ENCODE results near the gene NARS2.
"Not testable (repeated sequence)": the region's sequence is repeated elsewhere in the genome, so short reads cannot be mapped to it uniquely, and the experiment has no call there.

The NARS2 gene, protein sequence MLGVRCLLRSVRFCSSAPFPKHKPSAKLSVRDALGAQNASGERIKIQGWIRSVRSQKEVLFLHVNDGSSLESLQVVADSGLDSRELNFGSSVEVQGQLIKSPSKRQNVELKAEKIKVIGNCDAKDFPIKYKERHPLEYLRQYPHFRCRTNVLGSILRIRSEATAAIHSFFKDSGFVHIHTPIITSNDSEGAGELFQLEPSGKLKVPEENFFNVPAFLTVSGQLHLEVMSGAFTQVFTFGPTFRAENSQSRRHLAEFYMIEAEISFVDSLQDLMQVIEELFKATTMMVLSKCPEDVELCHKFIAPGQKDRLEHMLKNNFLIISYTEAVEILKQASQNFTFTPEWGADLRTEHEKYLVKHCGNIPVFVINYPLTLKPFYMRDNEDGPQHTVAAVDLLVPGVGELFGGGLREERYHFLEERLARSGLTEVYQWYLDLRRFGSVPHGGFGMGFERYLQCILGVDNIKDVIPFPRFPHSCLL

GRCh38 chr11:78574386-78575381 is at the start of gene NARS2:
TSS of gene NARS2 (minus strand) at chr11:78574864. CDS start at chr11:78574488, 376 bp downstream.
- DNase-seq (ENCODE audit: low read depth in 2 of 3, low spot score in 1 of 3), result peak; percentile 96 to 98 (median 97)

GRCh38 chr11:78622666-78623065 is 48.0 kb upstream of the NARS2 start:
- DNase-seq (ENCODE audit: low read depth in 2 of 3, low spot score in 1 of 3), result no peak

GRCh38 chr11:78620159-78620558 is 45.5 kb upstream of the NARS2 start:
- no peak for DNase-seq (ENCODE audit: low read depth in 2 of 3, low spot score in 1 of 3)

DNA sequence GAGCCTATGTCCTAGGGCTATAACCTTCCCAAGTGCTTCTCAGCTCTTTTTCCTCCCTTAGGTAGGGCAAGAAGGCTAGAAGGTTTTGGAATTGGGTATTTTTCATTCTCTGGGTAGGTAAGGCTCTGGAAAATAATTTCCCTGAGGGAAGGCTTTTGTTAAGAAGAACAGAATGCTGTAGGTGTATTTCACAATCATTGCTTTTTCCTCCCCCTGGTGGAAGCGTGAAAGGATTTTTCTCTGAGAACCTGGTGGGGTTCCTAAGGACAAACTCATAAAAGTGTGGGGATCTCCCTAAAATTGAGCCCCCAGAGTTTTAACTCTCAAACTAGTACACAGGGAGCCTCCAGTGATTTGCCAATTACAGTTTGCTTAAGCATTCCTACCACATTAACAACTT is 41.1 kb upstream of the NARS2 start:
- DNase-seq (ENCODE audit: low read depth in 2 of 3, low spot score in 1 of 3), result no peak

DNA sequence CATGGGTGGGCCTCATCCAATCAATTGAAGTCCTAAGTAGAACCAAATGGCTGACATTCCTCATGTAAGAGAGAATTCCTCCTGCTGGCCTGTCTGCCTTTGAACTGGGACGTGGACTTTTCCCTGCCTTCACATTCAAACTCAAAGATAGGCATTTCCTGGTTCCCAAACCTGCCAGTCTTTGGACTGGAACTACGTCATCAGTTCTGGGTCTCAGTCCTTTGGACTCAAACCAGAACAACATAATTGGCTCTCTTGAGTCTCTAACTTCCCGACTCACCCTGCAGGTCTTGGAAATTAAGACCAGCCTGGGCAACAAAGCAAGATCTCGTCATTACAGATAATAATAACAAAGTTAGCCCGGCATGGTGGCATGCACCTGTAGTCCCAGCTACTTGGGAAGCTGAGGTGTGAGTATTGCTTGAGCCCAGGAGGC is 38.7 kb upstream of the NARS2 start:
- no peak for DNase-seq (ENCODE audit: low read depth in 2 of 3, low spot score in 1 of 3)

DNA sequence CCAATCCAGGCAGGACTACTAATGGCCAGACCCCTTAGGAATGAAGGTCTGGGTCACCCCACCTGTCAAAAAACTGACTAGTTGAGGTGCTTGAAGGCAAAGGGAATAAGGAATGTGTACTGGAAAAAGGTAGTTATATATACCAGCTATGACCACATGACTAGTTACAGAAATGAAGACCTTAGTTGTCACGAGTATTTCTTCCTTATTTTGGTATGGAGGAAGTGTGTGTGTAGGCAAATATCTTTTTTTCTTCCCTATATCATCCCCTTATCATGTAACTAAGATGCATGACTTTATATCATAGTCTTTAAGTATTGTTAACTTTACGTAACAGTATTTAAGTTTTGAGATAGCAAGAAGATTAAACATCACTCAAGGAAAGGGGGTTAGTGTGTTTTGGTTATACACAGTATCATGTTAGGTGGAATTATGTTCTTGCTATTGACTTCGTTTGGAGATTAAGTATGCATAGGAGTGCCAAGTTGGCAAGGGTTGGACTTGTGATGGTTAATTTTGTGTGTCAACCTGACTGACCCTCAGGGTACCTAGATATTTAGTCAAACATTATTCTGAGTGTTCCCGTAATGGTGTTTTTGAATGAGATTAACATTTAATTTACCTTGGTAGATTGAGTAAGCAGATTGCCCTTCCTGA is 38.2 kb upstream of the NARS2 start:
- no peak for DNase-seq (ENCODE audit: low read depth in 2 of 3, low spot score in 1 of 3)

DNA sequence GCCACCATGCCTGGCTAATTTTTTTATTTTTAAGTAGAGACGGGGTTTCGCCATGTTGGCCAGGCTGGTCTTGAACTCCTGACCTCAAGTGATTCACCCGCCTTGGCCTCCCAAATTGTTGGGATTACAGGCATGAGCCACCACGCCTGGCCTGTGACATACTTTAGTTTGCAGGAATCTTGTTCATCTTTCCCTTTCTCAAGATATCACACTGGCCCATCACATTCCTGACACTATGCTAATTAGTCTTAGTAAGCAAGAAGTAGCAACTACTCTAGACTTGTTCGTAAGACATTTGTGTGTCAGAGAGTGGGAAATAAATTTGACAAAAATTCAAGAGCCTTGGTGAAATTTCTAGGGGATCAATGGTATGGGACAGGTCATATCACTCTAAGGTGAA is 34.7 kb upstream of the NARS2 start:
- DNase-seq (ENCODE audit: low read depth in 2 of 3, low spot score in 1 of 3), result not testable (repeated sequence)

DNA sequence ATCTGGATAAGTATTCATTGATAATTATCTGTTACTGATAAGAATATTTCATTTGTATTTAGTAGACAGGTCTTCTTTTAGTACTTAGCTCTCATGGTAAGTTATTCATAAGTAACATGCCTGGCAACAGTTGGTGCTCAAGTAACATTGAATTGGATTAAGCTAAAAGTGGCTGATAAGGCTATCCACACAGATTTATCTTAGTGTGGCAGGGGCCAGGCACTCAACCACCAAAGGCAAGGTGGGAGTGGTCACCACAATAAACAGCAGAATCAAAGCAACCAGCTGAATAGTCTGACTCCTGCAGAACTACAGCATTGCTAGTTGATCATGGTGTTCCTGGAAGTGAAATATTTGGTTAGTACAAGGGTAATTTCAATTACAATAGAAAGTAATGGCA is 33.0 kb upstream of the NARS2 start:
- DNase-seq (ENCODE audit: low read depth in 2 of 3, low spot score in 1 of 3), result no peak

GRCh38 chr11:78606667-78607066 is 32.0 kb upstream of the NARS2 start:
- no peak for DNase-seq (ENCODE audit: low read depth in 2 of 3, low spot score in 1 of 3)

GRCh38 chr11:78605296-78605695 is 30.6 kb upstream of the NARS2 start:
- DNase-seq (ENCODE audit: low read depth in 2 of 3, low spot score in 1 of 3), result no peak

DNA sequence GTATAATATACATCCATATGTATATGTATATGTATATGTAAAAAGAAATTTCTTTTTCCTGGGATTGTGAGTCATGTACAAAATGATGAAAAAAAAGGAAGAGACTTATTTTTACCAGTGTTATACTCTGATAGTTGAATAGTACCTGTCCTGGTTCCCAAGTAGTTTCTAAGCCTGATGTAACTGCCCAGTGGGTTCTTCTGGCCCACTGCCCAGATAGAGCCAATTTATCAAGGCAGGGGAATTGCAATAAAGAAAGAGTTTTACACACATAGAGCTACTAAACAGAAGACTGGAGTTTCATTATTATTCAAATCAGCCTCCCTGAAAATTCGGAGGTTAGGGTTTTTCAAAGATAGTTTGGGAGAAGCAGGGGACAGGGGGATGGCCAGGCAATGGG is 29.1 kb upstream of the NARS2 start:
- no peak for DNase-seq (ENCODE audit: low read depth in 2 of 3, low spot score in 1 of 3)

DNA sequence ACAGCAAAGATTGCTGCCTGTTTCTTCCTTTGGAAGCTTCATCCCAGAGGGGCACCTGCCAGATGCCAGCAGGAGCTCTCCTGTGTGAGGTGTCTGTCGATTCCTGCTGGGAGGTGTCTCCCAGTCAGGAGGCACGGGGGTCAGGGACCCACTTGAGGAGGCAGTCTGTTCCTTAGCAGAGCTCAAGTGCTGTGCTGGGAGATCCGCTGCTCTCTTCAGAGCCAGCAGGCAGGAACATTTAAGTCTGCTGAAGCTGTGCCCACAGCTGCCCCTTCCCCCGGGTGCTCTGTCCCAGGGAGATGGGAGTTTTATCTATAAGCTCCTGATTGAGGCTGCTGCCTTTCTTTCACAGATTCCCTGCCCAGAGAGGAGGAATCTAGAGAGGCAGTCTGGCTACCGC is 28.1 kb upstream of the NARS2 start:
- DNase-seq (ENCODE audit: low read depth in 2 of 3, low spot score in 1 of 3), result not testable (repeated sequence)

GRCh38 chr11:78601066-78601465 is 26.4 kb upstream of the NARS2 start:
- DNase-seq (ENCODE audit: low read depth in 2 of 3, low spot score in 1 of 3), result not testable (repeated sequence)

DNA sequence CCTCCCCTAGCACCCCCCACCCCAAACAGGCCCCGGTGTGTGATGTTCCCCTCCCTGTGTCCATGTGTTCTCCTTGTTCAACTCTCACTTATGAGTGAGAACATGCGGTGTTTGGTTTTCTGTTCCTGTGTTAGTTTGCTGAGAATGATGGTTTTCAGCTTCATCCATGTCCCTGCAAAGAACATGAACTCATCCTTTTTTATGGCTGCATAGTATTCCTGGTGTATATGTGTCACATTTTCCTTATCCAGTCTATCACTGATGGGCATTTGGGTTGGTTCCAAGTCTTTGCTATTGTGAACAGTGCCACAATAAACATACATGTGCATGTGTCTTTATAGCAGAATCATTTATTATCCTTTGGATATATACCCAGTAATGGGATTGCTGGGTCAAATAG is 22.9 kb upstream of the NARS2 start:
- not testable (repeated sequence) for DNase-seq (ENCODE audit: low read depth in 2 of 3, low spot score in 1 of 3)

DNA sequence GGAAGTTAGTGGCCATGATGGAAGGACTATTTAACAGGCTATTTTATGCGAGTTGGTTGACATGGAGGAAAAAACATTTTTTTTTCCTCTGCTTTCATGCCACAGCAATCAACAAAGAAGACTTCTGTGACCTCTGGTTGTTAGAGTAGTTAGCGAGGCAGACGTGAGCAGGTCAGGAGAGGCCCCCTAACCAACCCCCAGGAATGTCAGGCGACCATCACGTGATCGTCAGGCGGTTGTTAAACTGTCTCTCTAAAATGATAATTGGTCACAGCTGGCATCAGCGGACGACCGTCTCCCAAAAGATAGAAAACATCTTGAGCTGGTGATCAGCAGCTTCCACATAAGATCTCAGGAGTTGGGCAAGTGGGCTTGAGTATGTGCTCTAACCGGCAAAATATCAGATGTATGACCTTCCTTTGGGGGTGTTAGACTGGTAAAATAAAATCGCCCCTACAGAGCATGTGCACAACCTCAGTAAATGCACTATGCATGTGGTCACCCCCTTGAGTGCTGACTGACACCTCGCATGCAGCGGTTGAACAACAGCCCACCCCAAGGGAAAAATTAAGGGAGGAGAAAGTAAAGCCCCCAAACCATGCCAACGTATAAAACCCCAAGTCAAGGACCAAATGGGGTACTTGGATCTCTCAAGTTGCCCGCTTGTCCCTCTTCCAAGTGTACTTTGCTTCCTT is 20.9 kb upstream of the NARS2 start:
- no peak for DNase-seq (ENCODE audit: low read depth in 2 of 3, low spot score in 1 of 3)

- DNase-seq (ENCODE audit: low read depth in 2 of 3, low spot score in 1 of 3), result no peak
These were observed 20.1 kb upstream of the NARS2 start for GRCh38 chr11:78594814-78595213.

DNA sequence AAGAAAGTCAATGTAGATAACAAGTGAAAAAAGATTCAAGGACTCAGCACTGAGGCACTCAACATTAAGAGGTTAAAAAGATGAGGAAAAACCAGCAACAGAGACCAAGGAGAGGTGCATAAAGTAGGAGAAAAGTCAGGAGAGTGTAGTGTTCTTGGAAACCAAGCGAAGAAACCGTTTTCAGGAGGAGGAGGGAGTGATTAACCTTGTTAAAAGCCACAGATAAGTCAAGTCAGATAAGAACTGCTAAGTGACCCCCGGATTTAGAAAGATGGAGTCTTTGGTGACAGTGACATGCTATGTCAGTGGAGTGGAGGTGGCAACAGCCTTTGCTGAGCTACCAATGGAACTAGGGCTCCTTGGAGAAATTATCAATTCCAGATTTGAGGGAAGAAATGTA is 13.9 kb upstream of the NARS2 start:
- no peak for DNase-seq (ENCODE audit: low read depth in 2 of 3, low spot score in 1 of 3)

GRCh38 chr11:78587446-78587845 is 12.8 kb upstream of the NARS2 start:
- no peak for DNase-seq (ENCODE audit: low read depth in 2 of 3, low spot score in 1 of 3)

DNA sequence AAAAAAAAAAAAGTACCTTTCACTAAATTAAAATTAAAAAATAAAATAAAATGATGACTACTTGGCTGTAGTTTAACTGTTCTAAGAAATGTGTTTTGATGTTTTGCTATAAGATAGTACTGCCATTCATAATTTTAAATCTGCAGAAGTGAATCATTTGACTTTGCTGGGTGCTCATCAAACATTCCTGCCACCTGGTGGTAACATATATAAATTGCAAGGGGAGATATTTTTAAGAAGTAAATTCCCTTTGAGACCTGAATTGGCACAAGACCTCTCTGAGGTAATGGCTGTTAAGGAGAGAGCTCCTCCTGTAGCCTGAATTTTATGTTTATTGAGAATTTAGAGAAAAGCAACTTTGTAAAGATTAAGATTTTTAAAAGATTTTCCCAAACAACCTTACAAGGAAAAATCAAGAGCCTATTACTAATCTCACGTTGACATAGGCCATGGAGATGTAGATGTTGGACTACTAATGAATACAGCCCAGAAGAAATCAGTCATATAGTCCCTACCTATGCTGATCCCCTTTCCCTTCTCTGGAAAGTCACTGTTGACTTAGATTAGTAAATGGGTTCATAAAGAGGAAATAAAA is 11.9 kb upstream of the NARS2 start:
- no peak for DNase-seq (ENCODE audit: low read depth in 2 of 3, low spot score in 1 of 3)

- DNase-seq (ENCODE audit: low read depth in 2 of 3, low spot score in 1 of 3), result no peak
These were observed 9.2 kb upstream of the NARS2 start for GRCh38 chr11:78583889-78584288.

Data from stimulated activated CD4-positive, alpha-beta T cell treated with anti-CD3 and anti-CD28 coated beads, Interleukin-12 subunit alpha, Interleukin-12 subunit beta, amount 100 ng/mL, for 48 hours (primary cell).